Measurements from ENCODE around the gene BSN. TPM values are rescaled to one million over a fixed set of nuclear protein-coding genes. Genes with fewer than 3 reads are reported as not detected.

The BSN gene
- total and polyA plus RNA-seq, 4 donors: 0.08 to 0.75 (median 0.42) TPM; not detected in 1

DNA sequence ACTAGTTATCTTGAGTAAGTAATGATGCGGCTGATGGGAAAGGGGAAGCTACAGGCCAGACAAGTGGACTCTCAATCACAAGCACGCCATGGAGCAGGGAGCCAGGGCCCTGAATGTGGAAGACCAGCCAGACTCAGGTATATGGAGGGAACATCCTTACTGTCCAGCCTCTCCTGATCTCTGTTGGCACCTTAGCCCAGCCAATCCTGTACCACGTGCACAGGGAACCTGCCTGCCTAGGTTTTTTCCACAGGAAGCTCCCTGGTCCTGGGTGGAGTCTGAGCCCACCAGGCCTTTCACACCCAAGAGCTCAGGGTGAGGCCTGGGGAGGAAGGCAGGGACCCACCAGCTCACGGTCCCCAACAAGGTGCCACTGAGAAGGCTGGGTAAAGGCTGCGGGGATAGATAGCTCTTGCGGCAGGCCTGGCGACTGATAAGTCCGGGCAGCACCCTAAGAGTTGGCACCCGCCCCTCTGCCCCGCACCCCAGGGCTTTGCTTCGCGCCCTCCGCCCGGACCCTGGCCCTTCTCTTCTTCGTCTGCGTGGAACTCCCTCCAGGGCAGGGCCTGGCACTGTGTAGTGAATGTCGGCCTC lies 118.9 kb downstream of the BSN start:
- Histone ChIP-seq H3K27me3 (ENCODE audit: control insufficient read depth in 1 of 2, insufficient read depth in 2 of 2, low read length in 1 of 2) (no peaks in the 10 kb centered on the region), H3K4me1 (ENCODE audit: control insufficient read depth in 1 of 2, insufficient read depth in 2 of 2, low read length in 2 of 2) (no peaks in the 10 kb centered on the region), H3K27ac (ENCODE audit: low read depth in 1 of 2, low read length in 2 of 2) (peak overlapping the region in 1 of 2 donors; percentile 48), H3K9me3 (ENCODE audit: control insufficient read depth, low read length) (no peaks in the 10 kb centered on the region), H3K36me3 (ENCODE audit: control insufficient read depth in 1 of 2, insufficient read depth in 2 of 2, low read length in 1 of 2) (peaks cover 0 to 1% of the 10 kb centered on the region in 2 donors), H3K4me3 (ENCODE audit: low read length in 2 of 2) (peak overlapping the region; percentile 2 to 85)
- no peak for ATAC-seq (ENCODE audit: low FRiP score)
- DNase-seq: no peak
- WGBS, 2 donors: 25 to 30% methylated on average over 12 to 17 of the region's 17 CpGs
- intact Hi-C loops (cut with DNase I): loop anchor here (5.0 kb wide), 2 partner anchors 116 to 121 kb away; partner anchors contain the start of gene BSN (in 1 of the 2)

GRCh38 chr3:49673715-49674496 lies 119.6 kb downstream of the BSN start, which contains the start of gene APEH:
Gene APEH (plus strand): TSS chr3:49674351. CDS start chr3:49674402, 51 bp downstream.
- intact Hi-C loops (cut with DNase I): loop anchor here (5.0 kb wide), 2 partner anchors 117 to 122 kb away; partner anchors contain the start of gene BSN (in 1 of the 2)
- WGBS, 2 donors: 0 to 1% methylated on average over 60 to 71 of the region's 71 CpGs
- Histone ChIP-seq H3K27ac (ENCODE audit: low read depth in 1 of 2, low read length in 2 of 2) (peak within 1 kb of the TSS in 1 of 2 donors; percentile 48), H3K36me3 (ENCODE audit: control insufficient read depth in 1 of 2, insufficient read depth in 2 of 2, low read length in 1 of 2) (peaks cover 0 to 1% of the 10 kb centered on the region in 2 donors), H3K4me3 (ENCODE audit: low read length in 2 of 2) (peak within 1 kb of the TSS; percentile 29 to 85), H3K9me3 (ENCODE audit: control insufficient read depth, low read length) (no peaks in the 10 kb centered on the region), H3K4me1 (ENCODE audit: control insufficient read depth in 1 of 2, insufficient read depth in 2 of 2, low read length in 2 of 2) (no peaks in the 10 kb centered on the region), H3K27me3 (ENCODE audit: control insufficient read depth in 1 of 2, insufficient read depth in 2 of 2, low read length in 1 of 2) (no peaks in the 10 kb centered on the region)
- DNase-seq (peak; percentile 98), ATAC-seq (ENCODE audit: low FRiP score) (peak; percentile 97)

- no peaks in the 10 kb centered on the region for H3K4me1 ChIP-seq (ENCODE audit: control insufficient read depth in 1 of 2, insufficient read depth in 2 of 2, low read length in 2 of 2)
- peak in 1 of 2 donors; percentile 64 for DNase-seq
- no peaks in the 10 kb centered on the region for H3K9me3 ChIP-seq (ENCODE audit: control insufficient read depth, low read length)
- peak overlapping the region in 1 of 2 donors; percentile 1 for H3K27ac ChIP-seq (ENCODE audit: low read depth in 1 of 2, low read length in 2 of 2)
- peak overlapping the region; percentile 23 to 85 for H3K4me3 ChIP-seq (ENCODE audit: low read length in 2 of 2)
- H3K27me3 ChIP-seq (ENCODE audit: control insufficient read depth in 1 of 2, insufficient read depth in 2 of 2, low read length in 1 of 2): no peaks in the 10 kb centered on the region
- no peak for ATAC-seq (ENCODE audit: low FRiP score)
- WGBS, 2 donors: 3 to 4% methylated on average over 34 of the region's 34 CpGs
- peaks cover 0 to 4% of the 10 kb centered on the region in 2 donors for H3K36me3 ChIP-seq (ENCODE audit: control insufficient read depth in 1 of 2, insufficient read depth in 2 of 2, low read length in 1 of 2)
- intact Hi-C loops (cut with DNase I): loop anchor here (5.0 kb wide), 2 partner anchors 117 to 122 kb away; partner anchors contain the start of gene BSN (in 1 of the 2)
These were observed 120.3 kb downstream of the BSN start for GRCh38 chr3:49674497-49674983.

DNA sequence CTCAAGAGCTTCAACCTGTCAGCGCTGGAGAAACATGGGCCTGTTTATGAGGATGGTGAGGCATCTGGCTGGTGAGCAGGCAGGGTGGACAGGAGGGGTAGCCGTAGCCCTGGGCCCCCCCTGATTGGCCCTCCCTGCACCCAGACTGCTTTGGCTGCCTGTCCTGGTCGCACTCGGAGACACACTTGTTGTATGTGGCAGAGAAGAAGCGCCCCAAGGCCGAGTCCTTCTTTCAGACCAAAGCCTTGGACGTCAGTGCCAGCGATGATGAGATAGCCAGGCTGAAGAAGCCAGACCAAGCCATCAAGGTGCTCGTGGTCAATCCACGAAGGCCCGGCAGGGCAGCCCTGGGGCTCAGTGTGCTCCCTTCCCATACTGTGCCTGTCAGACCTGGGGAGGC lies 121.6 kb downstream of the BSN start:
- Histone ChIP-seq H3K9me3 (ENCODE audit: control insufficient read depth, low read length) (no peaks in the 10 kb centered on the region), H3K36me3 (ENCODE audit: control insufficient read depth in 1 of 2, insufficient read depth in 2 of 2, low read length in 1 of 2) (peaks cover 0 to 6% of the 10 kb centered on the region in 2 donors), H3K4me3 (ENCODE audit: low read length in 2 of 2) (no peak overlapping the region), H3K27me3 (ENCODE audit: control insufficient read depth in 1 of 2, insufficient read depth in 2 of 2, low read length in 1 of 2) (no peaks in the 10 kb centered on the region), H3K27ac (ENCODE audit: low read depth in 1 of 2, low read length in 2 of 2) (no peak overlapping the region), H3K4me1 (ENCODE audit: control insufficient read depth in 1 of 2, insufficient read depth in 2 of 2, low read length in 2 of 2) (no peaks in the 10 kb centered on the region)
- DNase-seq: no peak
- intact Hi-C loops (cut with DNase I): no loop called here
- ATAC-seq (ENCODE audit: low FRiP score): no peak
- WGBS, 2 donors: 90 to 96% methylated on average over 11 of the region's 11 CpGs

DNA sequence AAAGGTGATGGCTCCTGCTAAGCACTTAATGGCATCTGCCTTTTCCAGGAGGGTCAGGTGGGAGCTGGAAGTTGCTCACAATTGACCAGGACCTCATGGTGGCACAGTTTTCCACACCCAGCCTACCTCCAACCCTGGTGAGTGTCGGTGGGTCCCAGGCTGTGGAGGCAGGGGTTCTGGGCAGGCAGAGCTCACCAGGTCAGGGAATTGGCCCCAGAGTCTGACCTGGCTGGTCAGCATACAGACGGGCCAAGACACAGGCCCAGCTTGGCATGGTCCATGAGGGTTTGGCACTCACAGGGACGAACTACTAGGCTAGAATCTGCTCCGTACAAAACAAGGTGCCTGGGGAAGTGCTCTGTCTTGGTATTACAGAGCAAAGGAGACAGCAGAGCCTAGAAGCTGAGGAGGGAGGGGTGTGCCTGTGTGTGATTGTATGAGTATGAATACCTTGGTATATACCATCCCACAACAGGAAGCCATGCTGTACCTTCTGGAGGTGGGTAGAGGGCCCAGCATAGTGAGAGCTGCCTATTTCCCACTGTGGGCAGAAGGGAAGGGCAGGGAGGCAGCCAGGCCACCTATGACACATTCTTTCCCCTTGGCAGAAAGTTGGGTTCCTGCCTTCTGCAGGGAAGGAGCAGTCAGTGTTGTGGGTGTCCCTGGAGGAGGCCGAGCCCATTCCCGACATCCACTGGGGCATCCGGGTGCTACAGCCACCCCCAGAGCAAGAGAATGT lies 126.4 kb downstream of the BSN start:
- 69 to 74% methylated on average over 7 of the region's 7 CpGs for WGBS, 2 donors
- H3K4me3 ChIP-seq (ENCODE audit: low read length in 2 of 2): no peak overlapping the region
- H3K9me3 ChIP-seq (ENCODE audit: control insufficient read depth, low read length): no peaks in the 10 kb centered on the region
- ATAC-seq (ENCODE audit: low FRiP score) (no peak), DNase-seq (no peak)
- H3K4me1 ChIP-seq (ENCODE audit: control insufficient read depth in 1 of 2, insufficient read depth in 2 of 2, low read length in 2 of 2): no peaks in the 10 kb centered on the region
- no peaks in the 10 kb centered on the region for H3K27me3 ChIP-seq (ENCODE audit: control insufficient read depth in 1 of 2, insufficient read depth in 2 of 2, low read length in 1 of 2)
- H3K27ac ChIP-seq (ENCODE audit: low read depth in 1 of 2, low read length in 2 of 2): no peak overlapping the region
- intact Hi-C loops (cut with DNase I): no loop called here
- H3K36me3 ChIP-seq (ENCODE audit: control insufficient read depth in 1 of 2, insufficient read depth in 2 of 2, low read length in 1 of 2): peaks cover 0 to 9% of the 10 kb centered on the region in 2 donors

- no peak overlapping the region for H3K4me3 ChIP-seq (ENCODE audit: low read length in 2 of 2)
- H3K27me3 ChIP-seq (ENCODE audit: control insufficient read depth in 1 of 2, insufficient read depth in 2 of 2, low read length in 1 of 2): no peaks in the 10 kb centered on the region
- ATAC-seq (ENCODE audit: low FRiP score) (no peak), DNase-seq (no peak)
- peaks cover 0 to 9% of the 10 kb centered on the region in 2 donors for H3K36me3 ChIP-seq (ENCODE audit: control insufficient read depth in 1 of 2, insufficient read depth in 2 of 2, low read length in 1 of 2)
- 94 to 98% methylated on average over 2 of the region's 2 CpGs for WGBS, 2 donors
- intact Hi-C loops (cut with DNase I): no loop called here
- H3K9me3 ChIP-seq (ENCODE audit: control insufficient read depth, low read length): no peaks in the 10 kb centered on the region
- H3K4me1 ChIP-seq (ENCODE audit: control insufficient read depth in 1 of 2, insufficient read depth in 2 of 2, low read length in 2 of 2): no peaks in the 10 kb centered on the region
- no peak overlapping the region for H3K27ac ChIP-seq (ENCODE audit: low read depth in 1 of 2, low read length in 2 of 2)
These were observed 126.9 kb downstream of the BSN start for GRCh38 chr3:49681232-49681522.

GRCh38 chr3:49681543-49681942 lies 127.3 kb downstream of the BSN start:
- WGBS, 2 donors: 76 to 82% methylated on average over 4 of the region's 4 CpGs
- Histone ChIP-seq H3K4me1 (ENCODE audit: control insufficient read depth in 1 of 2, insufficient read depth in 2 of 2, low read length in 2 of 2) (no peaks in the 10 kb centered on the region), H3K9me3 (ENCODE audit: control insufficient read depth, low read length) (no peaks in the 10 kb centered on the region), H3K27me3 (ENCODE audit: control insufficient read depth in 1 of 2, insufficient read depth in 2 of 2, low read length in 1 of 2) (no peaks in the 10 kb centered on the region), H3K4me3 (ENCODE audit: low read length in 2 of 2) (no peak overlapping the region), H3K27ac (ENCODE audit: low read depth in 1 of 2, low read length in 2 of 2) (no peak overlapping the region), H3K36me3 (ENCODE audit: control insufficient read depth in 1 of 2, insufficient read depth in 2 of 2, low read length in 1 of 2) (peaks cover 0 to 8% of the 10 kb centered on the region in 2 donors)
- DNase-seq (no peak), ATAC-seq (ENCODE audit: low FRiP score) (no peak)
- intact Hi-C loops (cut with DNase I): no loop called here

- Histone ChIP-seq H3K4me3 (ENCODE audit: low read length in 2 of 2) (no peak overlapping the region), H3K36me3 (ENCODE audit: control insufficient read depth in 1 of 2, insufficient read depth in 2 of 2, low read length in 1 of 2) (peaks cover 0 to 8% of the 10 kb centered on the region in 2 donors), H3K9me3 (ENCODE audit: control insufficient read depth, low read length) (no peaks in the 10 kb centered on the region), H3K27me3 (ENCODE audit: control insufficient read depth in 1 of 2, insufficient read depth in 2 of 2, low read length in 1 of 2) (no peaks in the 10 kb centered on the region), H3K27ac (ENCODE audit: low read depth in 1 of 2, low read length in 2 of 2) (no peak overlapping the region), H3K4me1 (ENCODE audit: control insufficient read depth in 1 of 2, insufficient read depth in 2 of 2, low read length in 2 of 2) (no peaks in the 10 kb centered on the region)
- 46 to 47% methylated on average over 6 of the region's 6 CpGs for WGBS, 2 donors
- DNase-seq (no peak), ATAC-seq (ENCODE audit: low FRiP score) (no peak)
- intact Hi-C loops (cut with DNase I): no loop called here
These were observed 128.9 kb downstream of the BSN start for GRCh38 chr3:49683162-49683561.
